K562 (cell line): ENCODE results near the gene GABRR2. TPM values are rescaled to one million over a fixed set of nuclear protein-coding genes. Genes with fewer than 3 reads are reported as not detected.
A peak's percentile ranks its signal among the peaks of the same experiment; 100 is the strongest.

ENCODE experiments used
- ATAC-seq: fragments of 200-7000 bp; cut with Tn5 transposase; 3 replicates; pipeline ENCODE4 v1.9.1; 2020; ENCODE audit warnings: moderate library complexity
- BruUV-seq: library from RNA; stranded (reverse); fragments of 400-500 nt; replicated peaks from 2 replicates; lab custom pipeline; 2021; lab: Mats Ljungman, UMichigan
- CTCF ChIA-PET: fragments of 300-600 bp; formaldehyde crosslinking; extraction: SDS; loops from one replicate; lab custom pipeline; 2021; ENCODE audit warnings: low intra/inter-chr PET ratio; lab: Yijun Ruan, JAX
- POLR2A ChIA-PET: fragments of 300-600, 350-650 bp; sonication (Branson Sonifier 250); formaldehyde crosslinking; extraction: SDS; loops from one replicate; lab custom pipeline; 2021; ENCODE audit warnings: antibody characterized with exemption, inconsistent platforms; lab: Yijun Ruan, JAX
- DNase-seq, 4 experiments: peaks; one replicate each; pipeline versions ENCODE4 v3.0.0 to v3.0.0-alpha.2; 2011 to 2018; ENCODE audit warnings: low spot score in 3 of 4, mixed read lengths in 3 of 4; ENCODE audit errors: extremely low read depth in 1 of 4
- FAIRE-seq: peaks from 2 replicates; lab custom pipeline; 2011; peaks lifted over from hg19 to GRCh38; lab: Jason Lieb, UNC
- H2AFZ ChIP-seq: 2 replicates; pipeline ENCODE4 v1.6.0; 2011; ENCODE audit warnings: low read depth, low read length, control low read depth, inconsistent platforms
- H3K27ac ChIP-seq: fragments of 200-600 bp; 3 replicates; pipeline ENCODE4 v1.8.0; 2011; ENCODE audit warnings: low read depth, mild to moderate bottlenecking, control low read depth, inconsistent platforms, low read length, moderate library complexity, mixed read lengths; ENCODE audit errors: extremely low read depth
- H3K27me3 ChIP-seq, 2 experiments: fragments of 300-600 bp in 1 of 2; 2 replicates in 1 of 2; 3 replicates in 1 of 2; pipeline versions ENCODE4 v1.6.0 to v1.8.0; 2011; ENCODE audit warnings: inconsistent platforms in 2 of 2, low read length in 2 of 2, mild to moderate bottlenecking in 1 of 2, mixed read lengths in 1 of 2, moderate library complexity in 1 of 2; ENCODE audit not compliant: control insufficient read depth in 2 of 2, insufficient read depth in 2 of 2
- H3K36me3 ChIP-seq: fragments of 300-600 bp; 3 replicates; pipeline ENCODE4 v1.8.0; 2011; ENCODE audit warnings: mild to moderate bottlenecking, low read length, inconsistent platforms; ENCODE audit not compliant: control insufficient read depth, insufficient read depth
- H3K4me1 ChIP-seq, 2 experiments: fragments of 200-600 bp in 1 of 2; replicated peaks in 1 of 2; 2 replicates in 1 of 2; 3 replicates in 1 of 2; pipeline versions ENCODE4 v1.5.1 to v1.8.0; 2011; ENCODE audit warnings: inconsistent platforms in 2 of 2, low read length in 2 of 2, mild to moderate bottlenecking in 1 of 2, mixed read lengths in 1 of 2, moderate library complexity in 1 of 2; ENCODE audit not compliant: control insufficient read depth in 2 of 2, insufficient read depth in 2 of 2
- H3K4me2 ChIP-seq: 2 replicates; pipeline ENCODE4 v1.6.1; 2011; ENCODE audit warnings: low read length, control low read depth, inconsistent platforms, mixed read lengths; ENCODE audit not compliant: insufficient read depth
- H3K4me3 ChIP-seq: fragments of 200-600 bp; sonication (generic), shearing (Covaris generic); 2 replicates; pipeline ENCODE4 v1.5.1; 2016; ENCODE audit warnings: control low read depth, inconsistent platforms
- H3K79me2 ChIP-seq: fragments of 200-600 bp; 3 replicates; pipeline ENCODE4 v1.8.0; 2011; ENCODE audit warnings: low read length, inconsistent platforms; ENCODE audit not compliant: control insufficient read depth, insufficient read depth
- H3K9ac ChIP-seq, 2 experiments: 2 replicates each; pipeline versions ENCODE4 v1.6.0 to v1.6.1; 2011; ENCODE audit warnings: low read depth in 2 of 2, low read length in 2 of 2, control low read depth in 1 of 2, inconsistent platforms in 1 of 2, mild to moderate bottlenecking in 1 of 2, mixed read lengths in 1 of 2; ENCODE audit not compliant: insufficient read depth in 1 of 2
- H3K9me1 ChIP-seq: one replicate; pipeline ENCODE4 v1.6.0; 2011; ENCODE audit warnings: inconsistent platforms, mild to moderate bottlenecking, low read length, moderate library complexity; ENCODE audit not compliant: control insufficient read depth, insufficient read depth
- H3K9me3 ChIP-seq: replicated peaks from 2 replicates; pipeline ENCODE4 v1.5.1; 2011; ENCODE audit warnings: low read depth, low read length, inconsistent platforms; ENCODE audit not compliant: control insufficient read depth, insufficient read depth
- H4K20me1 ChIP-seq: replicated peaks from 2 replicates; pipeline ENCODE4 v1.6.1; 2011; ENCODE audit warnings: low read length, inconsistent platforms, mixed read lengths; ENCODE audit not compliant: control insufficient read depth, insufficient read depth
- NUFIP1 ChIP-seq: fragments of 450-650 bp; IDR thresholded peaks from 2 replicates; pipeline ENCODE4 v1.6.1; 2018; ENCODE audit not compliant: partially characterized antibody
- REST ChIP-seq, 2 experiments: fragments of 450-650 bp; formaldehyde crosslinking in 1 of 2; IDR thresholded peaks; 2 replicates each; pipeline versions ENCODE4 v1.4.0 to v1.6.1; 2014 to 2020; ENCODE audit warnings: mild to moderate bottlenecking in 2 of 2, borderline replicate concordance in 1 of 2, low read depth in 1 of 2
- WGBS: fragments of 100-300 bp; shearing (Covaris generic); methylation state at CpG from one replicate; pipeline ENCODE4 v1.1.6; 2016; ENCODE audit warnings: low coverage, mixed read lengths; ENCODE audit not compliant: insufficient coverage; ENCODE audit errors: missing lambda C conversion rate; 5-methylcytosine and 5-hydroxymethylcytosine counted together
- in situ Hi-C: fragments of 300-500 bp; cut with MboI; formaldehyde crosslinking; loops from 4 replicates; pipeline ENCODE4 v1.15.0; 2018; ENCODE audit warnings: inconsistent platforms, mixed read lengths
- intact Hi-C: fragments of 100-400 bp; cut with micrococcal nuclease; formaldehyde crosslinking; loops from 2 replicates; pipeline ENCODE4 v1.14.2; 2022
- polyA plus RNA-seq, 8 experiments: library from polyadenylated mRNA; depleted of rRNA in 4 of 8; stranded (reverse) in 5 of 8; unstranded in 3 of 8; fragments of >200 nt; fragmentation: Nextera tagmentation in 2 of 8; fragmentation: Illumina TruSeq in 1 of 8; extraction: Ambion mirVana in 2 of 8; extraction: Trizol in 1 of 8; gene quantifications; 2 replicates each; pipeline versions ENCODE4 v1.2.1 to v1.2.3, GENCODE V29; 2011 to 2014; ENCODE audit warnings: inconsistent platforms in 1 of 8, missing spikeins in 1 of 8
- total RNA-seq, 7 experiments: library from RNA; depleted of rRNA in 6 of 7; stranded (reverse); fragments of >200 nt in 6 of 7; fragmentation: Illumina TruSeq in 2 of 7; extraction: Trizol in 2 of 7; gene quantifications; 2 replicates each; pipeline versions ENCODE4 v1.2.1 to v1.2.3, GENCODE V29; 2011 to 2021; ENCODE audit warnings: low replicate concordance in 1 of 7

The GABRR2 gene
- total and polyA plus RNA-seq, 9 of the 15 experiments (the other 6 are each of a cell fraction or from before 2014, with no cell fraction given): 0.09 to 0.13 (median 0.10) TPM; not detected in 6

GRCh38 chr6:89301586-89302194, 13.4 kb downstream of the GABRR2 start:
- H3K79me2 ChIP-seq: no peaks in the 10 kb centered on the region
- no peak overlapping the region for H3K27ac ChIP-seq
- no peaks in the 10 kb centered on the region for H4K20me1 ChIP-seq
- TF ChIP-seq REST (IDR thresholded peaks at IDR 0.05; ENCODE audit: borderline replicate concordance): peak; percentile 37; the same call in 1 of the 2 replicates
- TF ChIP-seq REST (CRISPR knock-in tag; IDR thresholded peaks at IDR 0.05; ENCODE audit: low read depth): no peak
- TF ChIP-seq NUFIP1: no peak
- H3K27me3 ChIP-seq: peaks cover 6 to 33% of the 10 kb centered on the region in 2 experiments; a peak in 3 of 5 replicates
- no peak overlapping the region for H3K4me3 ChIP-seq
- DNase-seq (no peak), FAIRE-seq (no peak), ATAC-seq (peak; percentile 12; the same call in 1 of the 3 replicates)
- H2AFZ ChIP-seq: no peak overlapping the region
- peaks cover 0 to 12% of the 10 kb centered on the region in 2 experiments; a peak in 3 of 5 replicates for H3K4me1 ChIP-seq
- in situ Hi-C loops: no loop called here
- H3K36me3 ChIP-seq: no peaks in the 10 kb centered on the region
- CTCF ChIA-PET: no interaction called here
- 0 out of 4 replicates have a peak overlapping the region, but pooled peaks of 1 of the 2 experiments have one; percentile 26 for H3K9ac ChIP-seq
- H3K4me2 ChIP-seq: peak overlapping the region; percentile 6; the same call in 1 of the 2 replicates
- WGBS: 16% methylated on average over 24 of the region's 25 CpGs
- H3K9me1 ChIP-seq: no peaks in the 10 kb centered on the region
- POLR2A ChIA-PET: interaction anchor here (0.6 to 1.3 kb wide), 2 partner anchors 10 to 221 kb away, joined by 3 to 6 read pairs; no protein-coding TSS in a partner anchor
- no TSS peak for BruUV-seq
- H3K9me3 ChIP-seq: no peaks in the 10 kb centered on the region
- intact Hi-C loops: no loop called here
